ENCODE data around the gene TMBIM4.

DNA sequence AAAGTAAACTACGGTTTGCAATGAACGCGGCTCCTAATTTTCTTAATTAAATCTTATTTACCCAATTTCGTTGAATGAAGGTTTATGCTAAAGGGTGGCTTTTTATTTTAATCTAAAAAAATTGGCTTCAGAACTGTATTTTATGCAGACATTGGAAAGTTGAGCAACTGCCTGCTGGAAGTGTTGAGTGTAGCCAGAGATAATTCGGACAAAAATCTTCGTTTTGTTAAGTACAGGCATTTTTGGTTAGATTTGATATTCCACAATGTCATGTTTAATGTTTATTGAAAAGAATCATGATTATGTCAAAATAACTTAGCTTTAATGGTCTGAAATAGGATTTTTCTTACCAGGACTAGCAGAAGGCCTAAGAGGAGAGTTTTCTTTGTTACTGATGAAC is 20.1 kb upstream of the TMBIM4 start:
- TF ChIP-seq, protein P1, sequence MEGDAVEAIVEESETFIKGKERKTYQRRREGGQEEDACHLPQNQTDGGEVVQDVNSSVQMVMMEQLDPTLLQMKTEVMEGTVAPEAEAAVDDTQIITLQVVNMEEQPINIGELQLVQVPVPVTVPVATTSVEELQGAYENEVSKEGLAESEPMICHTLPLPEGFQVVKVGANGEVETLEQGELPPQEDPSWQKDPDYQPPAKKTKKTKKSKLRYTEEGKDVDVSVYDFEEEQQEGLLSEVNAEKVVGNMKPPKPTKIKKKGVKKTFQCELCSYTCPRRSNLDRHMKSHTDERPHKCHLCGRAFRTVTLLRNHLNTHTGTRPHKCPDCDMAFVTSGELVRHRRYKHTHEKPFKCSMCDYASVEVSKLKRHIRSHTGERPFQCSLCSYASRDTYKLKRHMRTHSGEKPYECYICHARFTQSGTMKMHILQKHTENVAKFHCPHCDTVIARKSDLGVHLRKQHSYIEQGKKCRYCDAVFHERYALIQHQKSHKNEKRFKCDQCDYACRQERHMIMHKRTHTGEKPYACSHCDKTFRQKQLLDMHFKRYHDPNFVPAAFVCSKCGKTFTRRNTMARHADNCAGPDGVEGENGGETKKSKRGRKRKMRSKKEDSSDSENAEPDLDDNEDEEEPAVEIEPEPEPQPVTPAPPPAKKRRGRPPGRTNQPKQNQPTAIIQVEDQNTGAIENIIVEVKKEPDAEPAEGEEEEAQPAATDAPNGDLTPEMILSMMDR (IDR thresholded peaks at IDR 0.05; ENCODE audit: extremely low read depth in 1 of 2, insufficient read depth in 1 of 2, low read depth in 1 of 2, low read length in 2 of 2) = no peak
- TF ChIP-seq EZH2 (IDR thresholded peaks at IDR 0.05; ENCODE audit: borderline replicate concordance, low read depth, low read length, severe bottlenecking) (no peak), JUN (IDR thresholded peaks at IDR 0.05; ENCODE audit: borderline replicate concordance, insufficient read depth, insufficient read length, low read depth) (no peak), POLR2A (IDR thresholded peaks at IDR 0.05; ENCODE audit: low read depth, low read length) (no peak)
